Measurements from ENCODE around the gene FKRP. TPM values are rescaled to one million over a fixed set of nuclear protein-coding genes. Genes with fewer than 3 reads are reported as not detected.

FKRP gene
- total RNA-seq, 1 donor from 2014 or later: 35.5 TPM

GRCh38 chr19:46718934-46719622 lies 26.8 kb upstream of the FKRP start:
- no peak for DNase-seq (ENCODE audit: extremely low read depth, low read depth, low spot score)

DNA sequence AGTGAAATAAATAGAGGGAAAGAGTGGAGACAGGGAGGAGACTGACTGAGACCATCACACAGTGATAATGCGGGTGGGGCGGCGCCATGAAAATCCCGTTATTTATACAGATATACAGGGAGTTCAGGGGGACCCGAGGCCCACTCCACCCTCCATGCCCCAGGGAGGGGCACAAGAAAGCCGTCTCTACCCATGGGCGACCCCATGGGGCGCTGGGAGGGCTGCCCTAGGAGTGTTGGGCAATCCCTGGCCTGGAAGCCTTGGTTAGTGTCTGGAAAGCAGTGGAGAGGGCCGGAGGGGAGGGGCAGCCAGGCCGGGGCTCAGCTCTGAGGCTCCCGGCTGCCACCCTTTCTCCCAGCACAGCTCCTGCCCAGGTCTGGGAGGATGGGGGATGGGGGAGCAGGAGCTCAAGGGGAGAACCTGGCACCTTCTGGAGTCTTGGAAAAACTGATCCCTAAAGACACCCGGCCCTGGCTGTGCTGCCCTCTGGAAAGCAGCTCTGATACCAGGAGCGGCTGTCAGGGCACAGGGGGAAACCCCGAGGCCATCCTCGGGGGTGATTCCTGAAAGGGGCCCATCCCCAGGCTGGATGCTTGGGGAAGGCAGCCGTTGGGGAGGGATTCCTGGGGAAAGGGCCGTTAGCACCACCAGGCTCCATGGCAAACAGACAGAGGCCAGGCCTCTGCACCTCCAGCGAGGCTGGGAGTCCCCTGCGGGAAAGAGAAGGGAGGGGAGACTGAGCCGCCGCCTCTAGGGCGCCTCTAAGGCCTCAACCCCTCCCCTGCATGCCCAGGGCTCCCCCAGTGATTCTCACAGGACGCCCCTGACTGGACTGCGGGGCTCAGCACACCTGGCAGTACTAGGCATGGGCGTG lies 26.0 kb upstream of the FKRP start:
- DNase-seq (ENCODE audit: extremely low read depth, low read depth, low spot score): no peak

DNA sequence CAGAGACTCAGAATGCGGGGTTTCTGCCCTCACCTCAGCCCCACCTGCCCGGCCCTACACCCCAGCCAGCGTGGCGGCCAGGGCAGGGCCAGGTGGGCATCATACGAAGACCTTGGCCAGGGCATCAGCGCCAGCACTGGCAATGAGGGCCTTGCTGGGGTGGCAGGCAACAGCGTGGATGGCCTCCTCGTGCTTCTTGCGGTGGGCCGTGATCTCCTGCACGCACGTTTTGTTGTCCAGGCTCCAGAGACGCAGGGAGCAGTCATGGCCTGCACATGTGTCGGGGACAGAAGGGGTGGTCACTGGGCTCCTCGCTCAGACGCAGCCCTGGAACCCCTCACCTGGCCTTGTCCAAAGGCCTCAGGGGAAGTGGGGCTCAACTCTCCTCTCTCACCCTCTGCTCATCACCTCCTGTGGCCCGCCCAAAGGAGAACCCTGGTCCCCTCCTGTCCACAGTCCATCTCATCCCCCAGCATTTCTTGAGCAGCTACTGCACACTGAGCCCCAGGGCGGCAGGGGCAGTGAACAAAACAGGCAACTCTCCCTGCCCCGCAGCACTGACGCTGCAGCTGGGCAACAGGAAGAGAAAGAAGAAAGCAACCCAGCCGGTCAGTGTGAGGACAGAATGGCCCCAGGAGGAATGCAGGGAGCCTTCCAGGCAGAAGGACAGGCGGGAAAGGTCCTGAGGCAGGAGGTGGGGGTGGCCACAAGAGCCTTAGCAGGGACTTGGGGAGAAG lies 25.2 kb upstream of the FKRP start:
- DNase-seq (ENCODE audit: extremely low read depth, low read depth, low spot score): no peak

GRCh38 chr19:46721269-46722003 lies 24.4 kb upstream of the FKRP start:
- DNase-seq (ENCODE audit: extremely low read depth, low read depth, low spot score): no peak

DNA sequence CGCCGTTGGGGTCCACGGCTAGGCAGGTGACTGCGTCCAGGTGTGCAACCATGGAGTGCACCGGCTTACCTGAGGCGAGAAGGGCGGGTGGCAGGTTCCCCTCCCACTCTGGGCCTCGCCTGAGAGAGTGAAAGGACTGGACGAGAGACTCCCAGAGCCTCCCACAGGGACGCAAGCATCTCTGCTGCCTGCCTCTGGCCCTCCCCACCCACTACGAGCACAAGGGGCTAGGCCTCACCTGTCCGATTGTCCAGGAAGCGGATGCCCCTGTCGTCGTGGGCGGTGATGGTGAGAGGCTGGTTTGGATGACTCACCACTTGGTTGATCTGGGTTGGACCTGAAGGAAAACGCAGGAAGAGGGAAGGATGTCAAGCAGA lies 23.9 kb upstream of the FKRP start:
- no peak for DNase-seq (ENCODE audit: extremely low read depth, low read depth, low spot score)

- DNase-seq (ENCODE audit: extremely low read depth, low read depth, low spot score): no peak
Observed at GRCh38 chr19:46722421-46723022, 23.3 kb upstream of the FKRP start.

DNA sequence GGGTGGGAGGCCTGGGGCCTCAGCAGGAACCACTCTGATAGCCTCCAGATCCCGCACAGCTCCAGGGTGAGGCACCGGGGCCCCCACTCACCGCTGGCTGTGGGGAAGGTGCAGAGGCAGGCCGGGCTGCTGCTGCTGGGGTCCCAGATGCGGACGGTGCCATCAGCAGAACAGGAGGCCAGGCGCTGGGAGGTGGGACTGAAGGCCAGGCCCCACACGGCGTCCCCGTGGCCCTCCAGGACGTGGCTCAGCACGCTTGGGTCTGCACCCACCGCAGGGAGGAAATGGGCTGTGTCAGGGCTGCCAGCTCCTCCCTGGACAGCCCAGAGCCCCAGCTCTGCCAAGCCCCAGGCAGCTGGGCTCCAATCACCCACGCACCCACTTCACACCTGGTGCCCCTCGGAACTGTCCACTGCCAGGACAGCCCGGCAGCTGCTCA lies 22.8 kb upstream of the FKRP start:
- no peak for DNase-seq (ENCODE audit: extremely low read depth, low read depth, low spot score)

- no peak for DNase-seq (ENCODE audit: extremely low read depth, low read depth, low spot score)
Observed at GRCh38 chr19:46723471-46723870, 22.4 kb upstream of the FKRP start.

DNA sequence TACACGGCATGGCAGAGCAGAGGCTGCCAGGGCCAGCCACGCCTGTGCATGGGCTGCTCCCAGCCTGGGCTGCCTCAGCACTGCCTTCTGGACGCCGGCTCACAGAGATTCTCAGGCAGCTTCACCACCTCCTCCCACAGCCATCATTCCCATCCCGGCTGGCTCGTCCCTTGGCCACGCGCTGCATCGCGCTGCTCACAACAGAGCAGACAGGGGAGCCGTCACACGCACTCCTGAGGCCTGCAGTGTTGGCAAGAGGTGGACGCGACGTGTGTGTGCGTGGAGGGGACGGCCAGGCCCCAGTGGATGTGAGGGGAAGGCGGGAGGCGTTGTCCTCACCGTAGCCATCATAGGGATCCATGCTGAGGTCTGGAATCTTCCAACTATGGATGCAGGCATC lies 21.4 kb upstream of the FKRP start:
- no peak for DNase-seq (ENCODE audit: extremely low read depth, low read depth, low spot score)

- no peak for DNase-seq (ENCODE audit: extremely low read depth, low read depth, low spot score)
Observed at GRCh38 chr19:46725036-46725820, 20.6 kb upstream of the FKRP start.

- no peak for DNase-seq (ENCODE audit: extremely low read depth, low read depth, low spot score)
Observed at GRCh38 chr19:46725859-46726393, 19.9 kb upstream of the FKRP start.

- DNase-seq (ENCODE audit: extremely low read depth, low read depth, low spot score): no peak
Observed at GRCh38 chr19:46726551-46726950, 19.3 kb upstream of the FKRP start.

DNA sequence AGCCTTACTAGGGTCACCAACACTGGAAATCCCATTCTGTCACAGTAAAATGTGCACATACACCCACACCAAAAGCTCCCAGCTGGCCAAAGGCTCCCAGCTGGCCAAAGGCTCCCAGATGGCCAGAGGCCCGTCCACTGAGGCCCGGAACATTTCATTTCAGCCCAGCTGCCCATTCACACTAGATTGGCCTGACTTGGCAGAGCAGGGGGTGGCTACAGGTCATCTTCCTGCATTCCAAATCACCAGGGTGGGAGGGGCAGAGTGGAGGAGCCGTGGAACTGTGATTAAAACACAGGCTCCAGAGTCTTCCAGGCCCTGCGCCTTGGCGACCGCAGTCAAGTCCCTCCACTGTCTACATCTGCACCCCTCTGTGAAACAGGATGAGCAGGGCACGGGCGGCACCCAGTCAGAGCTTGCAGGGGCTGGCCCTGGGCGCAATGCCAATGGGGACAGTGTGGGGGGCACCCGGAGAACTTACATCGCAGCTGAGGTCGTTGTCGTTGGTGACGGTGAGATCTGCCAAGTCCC lies 18.8 kb upstream of the FKRP start:
- no peak for DNase-seq (ENCODE audit: extremely low read depth, low read depth, low spot score)

DNA sequence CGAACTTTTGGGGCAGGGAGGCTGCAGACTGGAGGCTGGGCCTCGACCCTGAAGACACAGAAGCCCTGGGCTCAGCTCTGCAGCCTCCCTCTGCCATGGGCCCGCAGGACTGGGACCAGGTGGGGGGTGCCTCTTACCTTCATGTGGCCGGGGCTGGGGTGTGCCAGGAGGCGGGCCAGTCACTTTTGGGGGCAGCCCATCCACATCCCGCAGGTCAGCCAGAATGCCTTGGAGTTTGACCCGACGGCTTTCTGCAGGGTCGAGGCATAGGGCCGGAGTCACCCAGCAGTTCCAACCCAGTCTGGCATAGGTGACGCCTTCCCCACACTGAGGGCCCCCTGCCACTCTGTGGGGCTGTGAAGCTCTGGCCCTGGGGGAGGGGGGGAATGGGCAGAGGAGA lies 18.1 kb upstream of the FKRP start:
- DNase-seq (ENCODE audit: extremely low read depth, low read depth, low spot score): no peak

GRCh38 chr19:46728208-46728607 lies 17.6 kb upstream of the FKRP start:
- DNase-seq (ENCODE audit: extremely low read depth, low read depth, low spot score): no peak

DNA sequence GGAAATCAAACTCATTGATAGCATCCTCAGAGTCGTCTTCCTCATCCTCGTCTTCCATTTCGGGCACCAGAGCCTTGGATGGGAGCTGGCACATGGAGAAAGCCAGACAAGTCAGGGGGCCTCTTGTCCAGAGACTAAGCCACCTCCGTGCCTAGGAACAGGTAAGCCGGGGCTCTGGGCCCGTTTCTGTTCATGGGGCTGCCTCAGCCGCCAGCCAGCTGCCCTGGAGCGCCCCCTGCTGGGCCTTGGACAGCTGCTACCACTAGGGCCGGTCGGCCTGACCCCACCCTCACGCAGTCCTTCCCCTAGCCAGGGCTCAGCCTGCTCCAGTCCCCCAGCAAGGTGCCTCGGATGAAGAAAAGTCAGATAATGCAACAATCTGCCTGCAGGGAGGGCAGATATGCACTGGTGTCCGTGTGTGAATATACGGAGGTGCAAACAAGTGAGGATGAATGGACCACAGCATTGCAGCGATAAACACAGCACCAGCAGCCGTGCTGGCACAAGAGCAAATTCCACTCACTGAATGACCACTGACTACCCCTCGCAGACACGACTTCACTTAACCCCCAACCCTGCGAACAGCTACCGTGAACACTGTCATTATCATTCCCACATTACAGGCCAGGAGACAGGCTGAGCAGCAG lies 17.0 kb upstream of the FKRP start:
- DNase-seq (ENCODE audit: extremely low read depth, low read depth, low spot score): no peak

DNA sequence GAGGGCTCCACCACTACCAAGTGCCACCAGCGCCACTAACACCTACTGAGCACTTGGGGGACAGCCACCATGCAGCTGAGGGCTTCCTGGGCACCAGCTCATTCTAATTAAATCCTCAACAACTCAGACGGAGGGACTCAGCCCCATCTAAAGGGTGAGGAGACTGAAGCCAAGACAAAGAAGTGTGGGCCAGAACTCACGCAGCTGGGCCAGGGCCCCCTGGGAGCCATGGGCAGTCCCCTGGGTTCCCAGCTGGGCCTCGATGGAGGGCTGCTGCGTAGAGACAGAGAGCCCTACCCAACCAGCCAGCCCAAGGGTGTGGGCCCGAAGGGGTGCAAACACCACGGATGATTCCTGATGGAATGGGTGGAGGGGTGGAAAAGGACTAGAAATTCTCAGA lies 16.2 kb upstream of the FKRP start:
- DNase-seq (ENCODE audit: extremely low read depth, low read depth, low spot score): no peak

GRCh38 chr19:46730187-46730586 lies 15.7 kb upstream of the FKRP start:
- no peak for DNase-seq (ENCODE audit: extremely low read depth, low read depth, low spot score)

DNA sequence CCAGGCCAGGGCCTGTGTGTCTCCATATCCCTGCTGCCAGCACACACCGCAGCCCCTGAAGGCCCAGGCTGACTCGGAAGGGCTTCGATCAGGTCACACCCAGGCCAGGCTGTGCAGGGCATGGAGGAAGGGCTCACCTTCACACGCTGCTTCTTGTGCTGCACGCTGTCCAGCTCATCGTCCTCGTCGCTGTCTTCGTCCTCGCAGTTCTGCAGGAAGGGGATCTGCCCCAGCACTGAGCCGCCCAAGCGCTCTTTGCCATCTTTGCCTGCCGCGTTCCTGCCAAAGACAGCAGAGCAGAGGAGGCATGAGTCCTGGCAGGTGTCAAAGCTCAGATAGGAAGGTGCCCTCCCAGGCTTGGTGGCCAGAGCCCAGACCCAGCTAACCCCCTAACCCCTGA lies 15.3 kb upstream of the FKRP start:
- no peak for DNase-seq (ENCODE audit: extremely low read depth, low read depth, low spot score)

Data from glomerular endothelial cell (primary cell).